Left ventricle myocardium inferior (tissue), 1 donor: ENCODE measurements around the gene KMT2A. TPM values are rescaled to one million over a fixed set of nuclear protein-coding genes. Genes with fewer than 3 reads are reported as not detected.

Source experiments
- DNase-seq: peaks from one replicate; pipeline ENCODE4 v3.0.0-alpha.2; 2020
- H3K27ac ChIP-seq: fragments of 200-600 bp; replicated peaks from 2 replicates; pipeline ENCODE4 v1.8.0; 2021
- H3K27me3 ChIP-seq: fragments of 200-600 bp; 2 replicates; pipeline ENCODE4 v1.8.0; 2021; ENCODE audit warnings: low read depth
- H3K36me3 ChIP-seq: fragments of 200-600 bp; 2 replicates; pipeline ENCODE4 v1.8.0; 2021
- H3K4me1 ChIP-seq: fragments of 200-600 bp; 2 replicates; pipeline ENCODE4 v1.8.0; 2021
- H3K4me3 ChIP-seq: fragments of 200-600 bp; 2 replicates; pipeline ENCODE4 v1.8.0; 2021; ENCODE audit warnings: mild to moderate bottlenecking, moderate library complexity
- H3K9me3 ChIP-seq: fragments of 200-600 bp; replicated peaks from 2 replicates; pipeline ENCODE4 v1.8.0; 2021
- CTCF ChIP-seq: fragments of 200-600 bp; IDR thresholded peaks from 2 replicates; pipeline ENCODE4 v1.8.0; 2021; ENCODE audit warnings: antibody characterized with exemption, mild to moderate bottlenecking, borderline replicate concordance
- intact Hi-C: fragments of 100-400 bp; cut with micrococcal nuclease; formaldehyde crosslinking; loops from one replicate; pipeline ENCODE4 v1.11.0; 2022
- long read RNA-seq: library from polyadenylated mRNA; unstranded; transcript quantifications from one replicate; pipeline ENCODE4 v2.0.0, GENCODE V29; 2021
- total RNA-seq: library from RNA; stranded (reverse); fragmentation: NEBNext Ultra II Directional; extraction: Animal tissue kit (Norgen Biotek cat#: 25700); gene quantifications from one replicate; pipeline ENCODE4 v1.2.1, GENCODE V29; 2021
- donor health status: DM: no; HTN: yes; CAD: no; lungs with severe emphysema.

Gene KMT2A
- total RNA-seq = 21.0 TPM
- long read RNA-seq, partial matches to known transcripts = 2 of 9 reads
- long read RNA-seq, other reads (novel, unspliced or antisense) = 6 of 9 reads

DNA sequence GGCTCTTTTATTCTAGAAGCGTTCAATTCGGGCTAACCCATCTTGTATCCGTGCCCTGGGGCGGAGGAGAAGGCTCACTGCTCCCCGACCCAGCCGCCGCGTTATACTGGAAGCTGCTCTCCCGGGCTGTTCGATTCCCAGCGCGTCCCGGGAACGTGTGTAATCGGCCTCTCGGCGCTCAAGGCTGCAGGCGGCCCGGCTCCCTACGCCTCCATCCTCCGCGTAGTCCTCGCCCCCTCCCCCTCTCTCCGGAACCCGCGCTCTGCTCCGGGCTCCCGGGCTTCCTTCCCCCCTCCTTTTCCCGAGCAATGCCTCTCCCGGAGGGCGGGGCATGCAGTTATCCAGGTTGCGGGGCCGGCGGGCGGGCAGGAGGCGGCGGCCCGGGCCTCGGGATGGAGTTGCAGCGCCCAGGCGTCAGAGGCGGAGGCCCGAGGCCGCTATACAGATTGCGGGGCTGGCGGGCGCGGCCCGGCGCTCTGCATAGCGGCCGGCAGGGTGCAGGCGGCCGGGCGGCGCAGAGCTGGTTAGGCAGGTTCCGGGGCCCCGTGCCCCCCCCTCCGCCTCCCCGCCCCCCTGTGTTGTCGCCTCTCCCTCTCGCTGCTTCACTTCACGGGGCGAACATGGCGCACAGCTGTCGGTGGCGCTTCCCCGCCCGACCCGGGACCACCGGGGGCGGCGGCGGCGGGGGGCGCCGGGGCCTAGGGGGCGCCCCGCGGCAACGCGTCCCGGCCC lies at the start of gene KMT2A:
TSS of gene KMT2A (plus strand) at position 600 of the 732 bp plus-strand sequence. CDS start at position 621, 21 bp downstream.
- no peaks in the 10 kb centered on the region for H3K36me3 ChIP-seq
- H3K4me3 ChIP-seq = peak within 1 kb of the TSS; percentile 99
- DNase-seq = peak; percentile 99
- no peaks in the 10 kb centered on the region for H3K9me3 ChIP-seq
- peak within 1 kb of the TSS; percentile 91 for H3K27ac ChIP-seq
- intact Hi-C loops = no loop called here
- H3K27me3 ChIP-seq = no peaks in the 10 kb centered on the region
- peaks cover 67% of the 10 kb centered on the region for H3K4me1 ChIP-seq
- no peak for TF ChIP-seq CTCF

DNA sequence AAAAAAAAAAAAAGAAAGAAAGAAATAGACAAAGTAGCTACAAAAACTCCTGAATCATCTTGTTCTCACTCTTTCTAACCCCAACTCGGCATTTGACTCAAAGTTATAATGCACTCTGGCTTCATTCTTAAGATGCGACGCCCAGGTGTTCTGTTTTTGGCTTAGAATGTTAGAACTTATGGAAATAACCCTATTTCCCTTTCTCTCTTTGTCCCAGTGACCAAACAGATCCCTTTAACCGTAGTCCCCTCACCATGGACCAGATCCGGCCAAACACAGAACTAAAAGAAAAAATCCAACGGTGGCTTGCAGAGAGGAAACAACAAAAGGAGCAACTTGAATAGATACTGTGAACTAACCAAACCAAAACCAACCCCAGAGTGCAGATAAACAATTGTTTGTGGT lies 40.2 kb upstream of the KMT2A start:
- intact Hi-C loops = no loop called here
- H3K9me3 ChIP-seq = no peaks in the 10 kb centered on the region
- H3K27me3 ChIP-seq = no peaks in the 10 kb centered on the region
- DNase-seq = no peak
- peaks cover 9% of the 10 kb centered on the region for H3K4me1 ChIP-seq
- H3K4me3 ChIP-seq = no peak overlapping the region
- no peak overlapping the region for H3K27ac ChIP-seq
- H3K36me3 ChIP-seq = peaks cover 66% of the 10 kb centered on the region
- no peak for TF ChIP-seq CTCF

DNA sequence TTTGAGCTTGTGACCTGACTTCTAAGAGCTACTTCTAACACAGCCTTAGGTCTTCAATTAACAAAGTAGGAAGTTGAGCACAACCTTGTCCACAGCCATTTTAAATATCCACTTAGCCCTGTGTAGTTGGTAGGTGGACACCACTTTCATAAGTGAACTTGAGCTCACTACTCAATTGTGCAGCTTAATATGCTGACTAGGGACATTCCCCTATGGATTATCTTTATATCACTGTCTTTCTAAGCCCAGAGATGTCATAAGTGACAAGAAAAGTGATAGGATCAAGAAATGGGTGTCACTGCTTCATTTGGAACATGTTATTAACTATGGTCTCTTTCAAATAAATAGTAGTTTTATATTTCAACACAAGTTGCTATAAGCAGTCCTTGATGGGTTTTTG lies 38.8 kb upstream of the KMT2A start:
- intact Hi-C loops = no loop called here
- Histone ChIP-seq H3K4me1 (peaks cover 19% of the 10 kb centered on the region), H3K4me3 (no peak overlapping the region), H3K9me3 (no peaks in the 10 kb centered on the region), H3K36me3 (peaks cover 53% of the 10 kb centered on the region), H3K27ac (no peak overlapping the region), H3K27me3 (no peaks in the 10 kb centered on the region)
- TF ChIP-seq CTCF = no peak
- no peak for DNase-seq

- intact Hi-C loops = no loop called here
- Histone ChIP-seq H3K27me3 (no peaks in the 10 kb centered on the region), H3K36me3 (peaks cover 38% of the 10 kb centered on the region), H3K9me3 (no peaks in the 10 kb centered on the region), H3K4me3 (no peak overlapping the region), H3K4me1 (peaks cover 34% of the 10 kb centered on the region), H3K27ac (no peak overlapping the region)
- no peak for DNase-seq
- TF ChIP-seq CTCF = no peak
Measured at GRCh38 chr11:118398791-118399559, 37.3 kb upstream of the KMT2A start.

GRCh38 chr11:118401151-118401879 lies 35.0 kb upstream of the KMT2A start, which contains the start of gene ATP5MG:
ATP5MG (plus strand) TSS chr11:118401606; CDS start chr11:118401666, 60 bp downstream.
- peak; percentile 29 for TF ChIP-seq CTCF
- Histone ChIP-seq H3K36me3 (peaks cover 22% of the 10 kb centered on the region), H3K4me3 (peak within 1 kb of the TSS; percentile 92), H3K9me3 (no peaks in the 10 kb centered on the region), H3K4me1 (peaks cover 58% of the 10 kb centered on the region), H3K27ac (peak within 1 kb of the TSS; percentile 98), H3K27me3 (no peaks in the 10 kb centered on the region)
- intact Hi-C loops = no loop called here
- DNase-seq = peak; percentile 91
